Smooth muscle cell (in vitro differentiated cells): ENCODE measurements around the gene KDM5B. TPM values are rescaled to one million over a fixed set of nuclear protein-coding genes. Genes with fewer than 3 reads are reported as not detected.

Experiments used
- DNase-seq: peaks from one replicate; lab custom pipeline; 2025; ENCODE audit not compliant: unreplicated experiment; lab: John Stamatoyannopoulos, UW
- H2AFZ ChIP-seq: fragments of 200-600 bp; sonication (generic); 2 replicates; pipeline ENCODE4 v1.6.0; 2016; ENCODE audit warnings: antibody characterized with exemption, low read depth, mild to moderate bottlenecking
- H3F3A ChIP-seq: fragments of 200-600 bp; sonication (generic); 2 replicates; pipeline ENCODE4 v1.6.0; 2017; ENCODE audit warnings: antibody characterized with exemption, low read depth
- H3K27ac ChIP-seq: fragments of 200-600 bp; sonication (generic); 2 replicates; pipeline ENCODE4 v1.5.1; 2016; ENCODE audit warnings: low read depth, mild to moderate bottlenecking
- H3K27me3 ChIP-seq: fragments of 200-600 bp; sonication (generic); 2 replicates; pipeline ENCODE4 v1.6.1; 2016; ENCODE audit warnings: low read depth, mild to moderate bottlenecking
- H3K36me3 ChIP-seq: fragments of 200-600 bp; sonication (generic); 2 replicates; pipeline ENCODE4 v1.5.1; 2016; ENCODE audit warnings: low read depth
- H3K4me1 ChIP-seq: fragments of 200-600 bp; sonication (generic); 2 replicates; pipeline ENCODE4 v1.5.1; 2016; ENCODE audit warnings: low read depth
- H3K4me2 ChIP-seq: fragments of 200-600 bp; sonication (generic); 2 replicates; pipeline ENCODE4 v1.6.0; 2016; ENCODE audit warnings: mild to moderate bottlenecking
- H3K4me3 ChIP-seq: fragments of 200-600 bp; sonication (generic); 2 replicates; pipeline ENCODE4 v1.5.1; 2016; ENCODE audit warnings: mild to moderate bottlenecking
- H3K79me2 ChIP-seq: fragments of 200-600 bp; sonication (generic); 2 replicates; pipeline ENCODE4 v1.6.0; 2016; ENCODE audit warnings: low read depth, mild to moderate bottlenecking
- H3K9ac ChIP-seq: fragments of 200-600 bp; sonication (generic); 2 replicates; pipeline ENCODE4 v1.6.0; 2016; ENCODE audit warnings: low read depth
- H3K9me3 ChIP-seq: fragments of 200-600 bp; sonication (generic); replicated peaks from 2 replicates; pipeline ENCODE4 v1.5.1; 2016; ENCODE audit warnings: low read depth
- H4K20me1 ChIP-seq: fragments of 200-600 bp; sonication (generic); 2 replicates; pipeline ENCODE4 v1.6.0; 2016; ENCODE audit warnings: low read depth
- CTCF ChIP-seq: fragments of 200-600 bp; sonication (generic); IDR thresholded peaks from 2 replicates; pipeline ENCODE4 v1.5.1; 2017; ENCODE audit warnings: borderline replicate concordance, mild to moderate bottlenecking, antibody characterized with exemption; ENCODE audit not compliant: insufficient read depth, poor library complexity, severe bottlenecking
- WGBS: methylation state at CpG from one replicate; pipeline ENCODE4 v1.1.7; 2016; ENCODE audit warnings: low lambda C conversion rate; 5-methylcytosine and 5-hydroxymethylcytosine counted together
- polyA plus RNA-seq: library from polyadenylated mRNA; unstranded; fragments of >200 nt; fragmentation: Nextera tagmentation; extraction: Ambion mirVana; gene quantifications from 2 replicates; pipeline ENCODE4 v1.2.1, GENCODE V29; 2016
- total RNA-seq: library from RNA; depleted of rRNA; stranded (reverse); fragments of >200 nt; gene quantifications from 2 replicates; pipeline ENCODE4 v1.2.3, GENCODE V29; 2014

KDM5B gene
- total and polyA plus RNA-seq, 2 experiments from 2014 or later: 94.1 to 178 TPM

GRCh38 chr1:202812176-202813026 lies 4.2 kb upstream of the KDM5B start:
- no peak overlapping the region for H3K9ac ChIP-seq
- peak overlapping the region; percentile 96 for H3K27ac ChIP-seq
- peak overlapping the region; percentile 95 for H3K4me2 ChIP-seq
- H3F3A ChIP-seq: peaks cover 13% of the 10 kb centered on the region
- peaks cover 10% of the 10 kb centered on the region for H3K79me2 ChIP-seq
- no peaks in the 10 kb centered on the region for H3K27me3 ChIP-seq
- H3K9me3 ChIP-seq: no peaks in the 10 kb centered on the region
- peak overlapping the region; percentile 76 for H3K4me3 ChIP-seq
- 48% methylated on average over 9 of the region's 9 CpGs for WGBS
- peaks cover 31% of the 10 kb centered on the region for H3K4me1 ChIP-seq
- DNase-seq: no peak
- no peak overlapping the region for H2AFZ ChIP-seq
- TF ChIP-seq CTCF: no peak
- H4K20me1 ChIP-seq: no peaks in the 10 kb centered on the region
- no peaks in the 10 kb centered on the region for H3K36me3 ChIP-seq

GRCh38 chr1:202811296-202812175 lies 3.3 kb upstream of the KDM5B start:
- WGBS: 9% methylated on average over 30 of the region's 43 CpGs
- H2AFZ ChIP-seq: peak overlapping the region; percentile 76
- DNase-seq: no peak
- no peaks in the 10 kb centered on the region for H3K27me3 ChIP-seq
- H3F3A ChIP-seq: peaks cover 13% of the 10 kb centered on the region
- H3K27ac ChIP-seq: peak overlapping the region; percentile 96
- H3K4me3 ChIP-seq: peak overlapping the region; percentile 76
- peaks cover 8% of the 10 kb centered on the region for H4K20me1 ChIP-seq
- no peak for TF ChIP-seq CTCF
- peaks cover 31% of the 10 kb centered on the region for H3K4me1 ChIP-seq
- peaks cover 19% of the 10 kb centered on the region for H3K79me2 ChIP-seq
- peak overlapping the region; percentile 94 for H3K9ac ChIP-seq
- H3K9me3 ChIP-seq: no peaks in the 10 kb centered on the region
- no peaks in the 10 kb centered on the region for H3K36me3 ChIP-seq
- H3K4me2 ChIP-seq: peak overlapping the region; percentile 95

- peaks cover 13% of the 10 kb centered on the region for H3F3A ChIP-seq
- DNase-seq: peak; percentile 76
- H3K36me3 ChIP-seq: no peaks in the 10 kb centered on the region
- peak within 1 kb of the TSS; percentile 95 for H3K4me2 ChIP-seq
- 1% methylated on average over 43 of the region's 53 CpGs for WGBS
- peak within 1 kb of the TSS; percentile 76 for H3K4me3 ChIP-seq
- peaks cover 16% of the 10 kb centered on the region for H4K20me1 ChIP-seq
- H3K4me1 ChIP-seq: peaks cover 37% of the 10 kb centered on the region
- peaks cover 27% of the 10 kb centered on the region for H3K79me2 ChIP-seq
- peak within 1 kb of the TSS; percentile 94 for H3K9ac ChIP-seq
- H2AFZ ChIP-seq: peak within 1 kb of the TSS; percentile 99
- no peak for TF ChIP-seq CTCF
- no peaks in the 10 kb centered on the region for H3K9me3 ChIP-seq
- H3K27me3 ChIP-seq: no peaks in the 10 kb centered on the region
- H3K27ac ChIP-seq: peak within 1 kb of the TSS; percentile 96
Measured at GRCh38 chr1:202810615-202811295, 2.5 kb upstream of the KDM5B start, which contains the start of gene PCAT6. Gene PCAT6 (plus strand): TSS chr1:202810954.
